GM18868 (cell line): ENCODE results near the gene RGMA.
A peak's percentile ranks its signal among the peaks of the same experiment; 100 is the strongest.
"Not testable (repeated sequence)": the region's sequence is repeated elsewhere in the genome, so short reads cannot be mapped to it uniquely, and the experiment has no call there.

Source experiments
- ATAC-seq: cut with Tn5 transposase; IDR thresholded peaks from one replicate; pipeline ENCODE4 v1.9.1; 2021; ENCODE audit warnings: mild to moderate bottlenecking, moderate library complexity; ENCODE audit not compliant: unreplicated experiment

RGMA gene

DNA sequence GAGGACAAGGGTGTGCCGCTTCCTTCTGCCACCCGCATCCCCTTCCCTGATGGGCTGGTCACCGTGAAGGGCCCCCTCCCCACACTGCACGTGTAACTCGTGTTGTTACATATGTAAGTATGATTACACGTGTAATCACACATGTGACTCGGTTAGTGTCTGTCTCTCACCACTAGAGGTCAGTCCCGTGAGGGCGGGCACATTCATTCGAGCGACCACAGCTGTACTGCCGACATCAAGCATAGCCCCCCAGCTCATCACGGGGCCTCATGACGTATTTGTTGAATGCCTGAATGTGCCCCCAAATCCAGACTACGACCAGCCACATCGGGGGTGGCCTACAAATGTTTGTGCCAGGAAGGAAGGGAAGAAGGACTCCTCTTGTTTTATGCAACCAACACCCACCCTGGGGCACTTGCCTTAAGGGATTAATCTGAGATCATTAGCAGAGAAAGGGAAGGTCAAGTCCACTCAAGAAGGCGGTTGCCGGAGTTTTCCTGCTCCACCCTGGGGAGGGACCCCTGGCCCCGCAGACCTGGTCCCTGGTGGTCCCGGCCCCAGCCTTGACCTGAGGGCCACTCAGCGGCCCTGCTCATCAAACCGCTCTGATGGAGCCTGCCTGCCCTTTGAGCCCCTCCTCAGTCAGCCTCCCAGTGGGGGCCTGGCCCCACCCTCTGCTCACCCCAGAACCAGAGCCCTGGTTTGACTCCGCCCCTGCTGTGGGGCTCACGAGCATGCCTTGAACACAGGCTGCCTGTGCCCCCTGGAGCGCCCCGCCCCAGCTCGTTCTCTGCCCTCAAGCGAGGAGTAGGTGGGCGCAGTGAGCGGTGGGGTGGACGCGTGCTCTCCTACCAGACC, 52.8 kb downstream of the RGMA start:
- ATAC-seq, result peak; percentile 90

DNA sequence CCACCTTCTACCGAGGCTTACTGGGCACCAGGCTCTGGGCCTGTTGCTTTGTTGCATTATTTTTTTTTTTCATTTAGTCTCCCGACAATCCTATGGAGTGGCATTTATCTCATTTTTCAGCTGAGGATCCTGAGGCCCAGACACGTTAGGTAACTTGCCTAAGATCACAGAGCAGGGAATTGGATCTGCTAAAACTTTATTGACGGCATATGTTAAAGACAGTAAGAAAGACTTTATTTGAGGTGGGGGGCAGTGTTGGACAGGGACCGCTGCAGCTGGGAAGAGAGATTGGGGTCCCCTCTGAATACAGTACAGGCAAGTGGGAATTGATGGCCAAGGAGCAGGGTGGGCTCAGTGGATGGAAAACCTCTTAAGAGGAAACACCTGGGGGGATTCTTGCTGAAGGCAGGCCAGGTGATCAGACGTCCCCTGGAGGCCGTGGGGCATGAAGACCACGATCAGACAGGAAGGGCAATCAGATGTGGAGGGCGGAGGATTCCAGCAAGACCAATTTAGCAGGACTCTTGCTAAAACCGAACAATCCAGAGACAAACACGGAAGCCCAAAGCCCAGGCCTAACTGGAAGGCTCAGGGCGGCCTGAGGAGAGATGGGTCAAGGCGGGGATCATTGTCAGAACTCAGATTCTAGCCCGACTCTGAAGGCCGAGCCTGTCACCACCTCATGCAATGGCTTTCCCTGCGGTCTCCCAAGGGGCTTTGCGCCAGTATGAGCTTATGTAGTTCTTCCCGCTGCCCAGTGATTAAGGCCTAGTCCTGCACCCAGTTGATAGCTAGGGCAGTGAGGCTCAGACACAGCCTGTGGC, 53.7 kb downstream of the RGMA start:
- ATAC-seq, result no peak

DNA sequence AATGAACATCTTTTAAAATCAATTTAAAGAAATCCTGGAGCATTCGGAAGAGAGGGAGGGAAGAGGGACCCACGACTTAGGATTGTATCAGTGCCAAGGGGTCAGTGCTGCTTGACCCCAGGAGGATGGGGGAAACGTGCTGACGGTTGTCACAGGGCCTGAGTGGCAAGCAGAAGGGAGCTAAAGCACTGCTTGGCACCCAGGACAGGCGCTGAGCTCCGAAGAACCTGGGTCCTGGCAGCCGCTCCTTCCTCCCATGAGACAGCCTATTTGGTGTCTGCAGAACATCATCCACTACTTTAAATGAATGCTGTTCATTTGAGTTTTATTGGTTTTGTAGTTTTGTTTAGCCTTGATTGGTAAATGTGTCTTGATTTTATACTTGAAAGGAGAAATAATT, 54.5 kb downstream of the RGMA start:
- no peak for ATAC-seq

DNA sequence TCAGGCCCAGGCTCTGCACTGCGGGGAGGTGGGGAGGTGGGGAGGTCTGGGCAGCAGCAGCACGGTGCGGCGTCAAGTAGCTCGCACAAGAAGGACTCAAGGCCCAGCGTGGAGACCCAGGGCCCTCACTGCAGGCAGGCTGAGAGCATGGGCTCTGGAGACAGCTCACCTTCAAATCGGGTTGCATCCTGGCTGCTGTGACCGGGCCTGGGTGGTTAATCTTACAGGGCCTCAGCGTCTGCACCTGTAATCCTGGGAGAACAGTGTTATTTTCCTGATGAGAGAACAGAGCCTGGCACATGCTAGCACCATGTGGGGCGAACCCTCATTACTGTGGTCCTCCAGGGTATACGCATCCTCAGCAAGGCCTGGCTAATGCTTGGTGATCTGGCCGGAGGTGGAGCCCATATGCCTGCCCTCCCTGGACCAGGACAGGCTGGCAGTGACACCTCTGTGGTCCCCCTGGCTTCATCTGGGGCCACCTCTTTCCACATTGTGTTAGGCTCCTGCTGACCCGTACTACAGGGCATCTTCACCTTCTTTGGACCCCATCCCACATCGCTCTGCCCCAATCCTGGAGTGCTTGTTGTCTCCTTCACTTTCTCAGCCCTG, 55.5 kb downstream of the RGMA start:
- ATAC-seq, result no peak

DNA sequence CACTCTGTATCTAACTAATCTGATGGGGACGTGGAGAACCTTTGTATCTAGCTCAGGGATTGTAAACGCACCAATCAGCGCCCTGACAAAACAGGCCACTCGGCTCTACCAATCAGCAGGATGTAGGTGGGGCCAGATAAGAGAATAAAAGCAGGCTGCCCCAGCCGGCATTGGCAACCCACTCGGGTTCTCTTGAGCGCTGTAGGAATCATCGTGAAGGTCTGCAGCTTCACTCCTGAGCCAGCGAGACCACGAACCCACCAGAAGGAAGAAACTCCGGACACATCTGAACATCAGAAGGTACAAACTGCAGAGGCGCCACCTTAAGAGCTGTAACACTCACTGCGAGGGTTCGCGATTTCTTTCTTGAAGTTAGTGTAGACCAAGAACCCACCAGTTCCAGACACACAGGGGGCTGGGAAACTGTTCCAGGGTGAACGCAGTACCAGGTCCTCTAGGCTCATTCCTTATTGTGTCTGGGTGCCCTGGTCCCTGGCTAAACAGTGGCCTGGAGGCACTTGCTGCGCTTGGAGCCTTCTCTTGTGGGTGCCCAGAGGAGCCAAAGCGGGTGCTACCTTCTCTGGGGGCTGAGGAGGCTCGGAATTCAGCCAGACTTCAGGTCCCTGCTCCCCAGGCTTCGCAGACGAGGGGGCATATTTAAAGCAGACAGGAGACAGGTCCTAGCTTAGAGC, 56.4 kb downstream of the RGMA start:
- ATAC-seq, result not testable (repeated sequence)

DNA sequence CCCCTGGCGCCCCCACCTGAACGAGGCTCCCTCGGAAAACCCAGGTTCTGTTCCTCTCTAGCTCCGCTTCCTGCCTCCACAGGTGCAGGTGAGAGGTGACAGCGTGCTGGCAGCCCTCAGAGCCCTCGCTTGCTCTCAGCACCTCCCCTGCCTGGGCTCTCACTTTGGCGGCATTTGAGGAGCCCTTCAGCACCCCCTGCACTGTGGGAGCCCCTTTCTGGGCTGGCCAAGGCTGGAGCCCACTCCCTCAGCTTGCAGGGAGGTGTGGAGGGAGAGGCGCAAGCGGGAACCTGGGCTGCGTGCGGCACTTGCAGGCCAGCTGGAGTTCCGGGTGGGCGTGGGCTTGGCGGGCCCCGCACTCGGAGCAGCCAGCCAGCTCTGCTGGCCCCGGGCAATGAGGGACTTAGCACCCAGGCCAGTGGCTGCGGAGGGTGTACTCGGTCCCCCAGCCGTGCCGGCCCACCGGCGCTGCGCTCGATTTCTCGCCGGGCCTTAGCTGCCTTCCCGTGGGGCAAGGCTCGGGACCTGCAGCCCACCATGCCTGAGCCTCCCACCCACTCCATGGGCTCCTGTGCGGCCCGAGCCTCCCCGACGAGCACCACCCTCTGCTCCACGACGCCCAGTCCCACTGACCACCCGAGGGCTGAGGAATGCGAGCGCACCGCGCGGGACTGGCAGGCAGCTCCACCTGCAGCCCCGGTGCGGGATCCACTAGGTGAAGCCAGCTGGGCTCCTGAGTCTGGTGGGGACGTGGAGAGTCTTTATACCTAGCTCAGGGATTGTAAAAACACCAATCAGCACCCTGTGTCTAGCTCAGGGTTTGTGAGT, 57.2 kb downstream of the RGMA start:
- not testable (repeated sequence) for ATAC-seq

DNA sequence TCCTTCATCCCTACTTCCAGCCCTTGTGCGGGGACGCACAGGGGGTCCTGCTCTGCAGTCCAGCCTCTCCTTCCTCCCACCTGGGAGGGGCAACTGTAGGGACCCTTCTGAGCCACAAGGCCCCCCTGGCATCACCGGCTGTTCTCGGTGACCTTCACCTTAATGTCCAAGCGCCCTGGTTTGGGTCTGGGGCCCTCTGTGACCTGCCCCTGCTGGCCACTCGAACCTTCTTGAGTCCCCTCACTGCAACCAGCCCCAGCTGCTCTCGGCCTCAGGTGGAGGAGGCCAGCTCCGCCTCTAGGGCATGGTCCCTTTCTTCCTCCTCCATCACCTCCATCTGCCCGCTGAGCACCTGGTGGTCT, 57.9 kb downstream of the RGMA start:
- ATAC-seq, result no peak

DNA sequence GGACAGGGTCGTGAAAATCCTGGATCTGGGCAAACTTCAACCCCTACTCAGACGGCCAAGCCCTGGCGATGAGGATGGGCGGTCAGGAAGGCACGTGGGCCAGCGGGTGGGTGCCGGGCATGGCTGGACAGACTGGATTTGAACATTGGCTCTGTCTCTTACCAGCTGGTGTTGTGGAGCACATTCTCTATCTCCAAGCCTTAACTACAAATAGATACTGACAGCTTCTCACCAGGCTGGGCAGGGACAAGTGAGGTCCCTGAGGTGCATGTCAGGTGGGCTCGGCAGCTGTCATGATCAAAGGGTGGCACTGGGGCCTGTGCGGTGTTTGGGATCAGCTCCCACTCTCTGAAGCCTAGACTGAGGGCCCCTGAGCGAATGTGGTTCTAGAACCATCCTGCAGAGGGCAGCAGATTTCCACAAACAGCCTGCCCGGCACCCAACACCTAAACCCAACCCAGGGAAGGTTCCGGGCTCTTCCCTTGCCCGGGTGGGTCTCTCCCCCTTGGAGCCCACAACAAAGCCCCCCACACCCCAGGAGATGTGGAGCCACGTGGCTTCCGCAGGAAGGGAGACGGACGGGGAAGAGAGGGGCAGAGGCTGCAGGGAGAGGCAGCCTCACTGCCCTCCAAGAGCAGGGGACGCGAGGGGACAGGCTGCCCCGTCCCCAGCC, 58.4 kb downstream of the RGMA start:
- ATAC-seq, result peak; percentile 88

DNA sequence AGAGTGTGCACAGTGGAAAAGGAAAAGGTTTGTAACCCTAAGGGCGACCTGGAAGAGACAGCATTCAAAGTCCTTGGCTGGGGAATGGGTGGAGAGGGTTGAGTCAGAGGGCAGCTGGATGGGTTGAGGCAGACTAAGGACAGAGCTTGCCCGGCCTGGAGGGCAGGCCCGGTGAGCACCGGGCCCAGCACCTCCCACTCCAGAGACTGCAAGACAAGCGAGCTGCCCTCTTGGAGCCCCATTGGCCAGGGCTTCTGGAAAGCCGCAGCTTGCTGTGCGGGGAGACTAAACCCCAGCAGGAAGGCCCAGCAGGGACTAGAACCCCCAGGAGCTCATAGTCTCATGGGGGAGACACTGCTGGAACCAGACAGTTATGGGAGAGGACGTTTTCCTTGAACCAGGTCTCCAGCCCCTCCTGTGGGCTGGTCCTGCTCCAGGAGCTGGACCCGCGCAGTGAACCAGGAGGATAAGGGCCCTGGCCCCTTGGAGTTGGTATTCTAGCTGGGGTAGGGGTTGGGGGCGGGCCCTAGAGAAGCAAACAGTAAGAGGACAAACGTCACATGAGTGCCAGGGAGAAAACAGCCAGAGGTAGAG, 59.1 kb downstream of the RGMA start:
- ATAC-seq, result no peak

DNA sequence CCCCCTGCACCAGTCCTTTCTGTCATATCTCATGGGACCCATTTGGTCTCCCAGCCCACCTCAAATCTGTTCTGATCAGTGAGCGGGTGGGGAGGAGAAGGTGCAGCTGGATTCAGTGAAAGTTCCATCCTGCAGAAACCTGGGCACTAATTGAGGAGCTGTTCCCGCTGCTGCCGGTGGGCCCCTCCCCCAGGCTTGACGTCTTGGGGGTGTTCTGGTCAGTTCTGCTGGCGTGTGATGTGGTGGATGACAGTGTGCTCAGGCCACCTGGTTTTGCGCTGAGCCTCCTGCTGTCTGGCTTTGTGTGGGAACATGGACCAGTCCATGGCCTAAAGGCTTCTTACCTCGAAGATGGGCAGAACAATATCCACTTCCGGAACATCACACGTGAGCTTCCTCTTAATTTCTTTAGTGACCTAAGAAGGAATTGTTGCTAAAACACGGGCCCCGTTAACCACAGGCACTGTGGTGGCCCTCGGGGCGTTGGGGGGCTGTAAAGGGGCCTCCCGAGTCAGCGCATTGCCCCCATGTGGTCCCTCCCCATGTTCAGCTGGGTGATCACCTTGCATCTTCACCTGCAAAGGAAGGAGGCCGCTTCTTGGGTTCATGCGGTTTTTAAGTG, 59.7 kb downstream of the RGMA start:
- ATAC-seq, result no peak

DNA sequence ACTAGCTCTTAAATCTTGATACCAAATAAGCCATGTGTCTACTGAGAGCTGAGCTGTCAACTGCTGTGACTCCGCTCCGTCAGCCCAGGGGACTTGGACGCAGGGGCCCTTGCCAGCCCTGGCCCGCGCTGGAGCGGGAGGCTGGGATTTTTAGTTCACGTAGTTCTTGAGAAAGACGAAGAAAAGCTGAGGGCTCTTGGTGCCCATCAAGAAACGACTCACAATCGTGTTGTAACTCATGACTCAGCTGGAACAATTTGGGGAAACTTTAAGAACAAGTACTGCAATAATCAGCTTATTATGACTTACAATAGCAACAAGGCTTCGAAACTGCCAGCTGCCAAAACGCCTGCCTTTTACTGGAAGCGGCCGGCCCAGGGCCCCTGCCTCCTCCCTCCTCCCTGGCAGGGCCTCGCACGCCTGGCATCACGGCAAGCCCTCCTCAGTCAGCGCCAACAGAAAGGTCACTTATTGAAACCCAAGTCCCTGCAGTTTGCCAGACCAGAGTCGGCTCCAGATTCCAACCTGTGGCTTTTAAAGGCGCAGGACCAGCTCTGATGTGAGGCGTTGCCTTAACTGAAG, 60.3 kb downstream of the RGMA start:
- ATAC-seq, result no peak

DNA sequence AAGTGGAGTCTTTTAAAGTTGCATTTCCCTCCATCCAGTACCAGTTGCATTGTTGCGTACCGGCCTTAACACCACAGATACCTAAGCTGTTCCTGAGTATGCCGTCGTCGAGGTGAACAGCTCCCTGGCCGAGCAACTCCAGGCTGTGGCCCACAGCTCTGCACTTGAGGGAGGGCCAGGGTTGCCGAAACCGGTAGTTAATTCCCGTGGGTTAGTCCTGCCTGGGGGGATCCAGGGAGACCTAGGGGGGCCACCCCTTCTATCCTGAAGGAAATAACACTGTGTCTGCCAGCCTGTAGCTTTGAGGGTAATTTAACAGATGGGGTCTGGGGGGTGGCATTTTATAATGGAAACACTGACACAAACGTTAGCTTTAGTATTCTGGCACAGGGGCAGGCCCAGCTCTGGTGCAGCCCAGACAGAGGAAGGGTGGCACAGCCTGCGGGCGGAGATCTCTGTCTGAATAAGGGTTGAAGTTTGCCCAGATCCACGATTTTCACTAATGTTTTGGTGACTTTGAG, 60.8 kb downstream of the RGMA start:
- no peak for ATAC-seq

DNA sequence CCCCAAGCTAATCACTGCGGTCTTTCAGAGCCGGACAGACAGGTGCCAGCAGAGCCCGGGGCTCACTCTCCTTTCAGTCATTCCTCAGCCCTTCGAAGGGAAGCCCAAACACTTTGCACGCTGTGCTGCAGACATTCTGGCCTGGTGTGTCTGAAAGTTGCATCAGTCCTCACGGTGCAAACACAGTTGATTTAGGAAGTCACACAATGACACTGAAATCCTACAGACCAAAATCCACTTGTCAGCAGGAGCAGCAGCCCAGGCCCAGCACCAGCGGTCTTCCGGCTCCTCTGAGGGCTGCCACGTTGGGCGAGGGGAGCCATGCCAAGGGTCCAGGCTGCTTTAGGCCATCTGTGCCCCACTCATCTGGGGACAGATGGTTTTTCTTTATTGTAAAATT, 61.6 kb downstream of the RGMA start:
- ATAC-seq, result no peak

DNA sequence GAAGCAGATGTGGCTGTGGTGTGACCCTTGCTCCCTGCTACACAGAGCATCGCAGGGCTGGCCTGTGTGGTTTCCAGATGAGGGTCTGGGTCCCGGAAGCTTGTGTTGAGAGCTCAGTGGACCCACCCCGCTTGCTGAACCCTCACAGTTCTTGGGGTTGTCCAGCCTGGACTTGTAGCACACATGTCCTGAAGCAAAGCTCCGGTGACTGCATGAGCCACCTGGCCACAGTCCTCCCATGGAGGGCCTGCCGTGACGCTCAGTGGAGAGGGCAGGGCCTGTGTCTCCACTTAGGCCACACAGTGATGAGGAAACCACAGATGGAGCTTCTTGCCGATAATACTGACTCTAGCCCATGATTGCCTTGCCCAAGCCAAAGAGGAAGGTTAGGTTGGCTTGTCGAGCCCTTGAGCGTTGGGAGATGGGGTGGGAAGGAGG, 62.6 kb downstream of the RGMA start:
- ATAC-seq, result no peak

DNA sequence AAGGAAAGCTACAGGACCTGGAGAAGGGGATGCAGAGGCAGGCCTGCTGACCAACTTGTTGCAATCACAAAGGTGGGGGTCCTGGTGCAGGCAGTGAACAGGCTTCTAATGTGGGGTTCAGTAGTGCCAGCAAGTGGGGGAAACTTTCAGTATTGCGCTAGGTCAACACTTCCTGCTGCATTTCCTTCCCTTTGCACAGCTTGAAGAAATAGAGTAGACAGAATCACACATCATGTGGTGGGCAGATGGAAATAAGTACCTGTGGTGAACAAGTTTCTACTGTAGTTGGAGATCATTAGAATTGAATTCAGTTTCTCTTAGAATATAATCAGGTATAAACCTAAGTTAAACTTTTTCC, 63.4 kb downstream of the RGMA start:
- no peak for ATAC-seq

DNA sequence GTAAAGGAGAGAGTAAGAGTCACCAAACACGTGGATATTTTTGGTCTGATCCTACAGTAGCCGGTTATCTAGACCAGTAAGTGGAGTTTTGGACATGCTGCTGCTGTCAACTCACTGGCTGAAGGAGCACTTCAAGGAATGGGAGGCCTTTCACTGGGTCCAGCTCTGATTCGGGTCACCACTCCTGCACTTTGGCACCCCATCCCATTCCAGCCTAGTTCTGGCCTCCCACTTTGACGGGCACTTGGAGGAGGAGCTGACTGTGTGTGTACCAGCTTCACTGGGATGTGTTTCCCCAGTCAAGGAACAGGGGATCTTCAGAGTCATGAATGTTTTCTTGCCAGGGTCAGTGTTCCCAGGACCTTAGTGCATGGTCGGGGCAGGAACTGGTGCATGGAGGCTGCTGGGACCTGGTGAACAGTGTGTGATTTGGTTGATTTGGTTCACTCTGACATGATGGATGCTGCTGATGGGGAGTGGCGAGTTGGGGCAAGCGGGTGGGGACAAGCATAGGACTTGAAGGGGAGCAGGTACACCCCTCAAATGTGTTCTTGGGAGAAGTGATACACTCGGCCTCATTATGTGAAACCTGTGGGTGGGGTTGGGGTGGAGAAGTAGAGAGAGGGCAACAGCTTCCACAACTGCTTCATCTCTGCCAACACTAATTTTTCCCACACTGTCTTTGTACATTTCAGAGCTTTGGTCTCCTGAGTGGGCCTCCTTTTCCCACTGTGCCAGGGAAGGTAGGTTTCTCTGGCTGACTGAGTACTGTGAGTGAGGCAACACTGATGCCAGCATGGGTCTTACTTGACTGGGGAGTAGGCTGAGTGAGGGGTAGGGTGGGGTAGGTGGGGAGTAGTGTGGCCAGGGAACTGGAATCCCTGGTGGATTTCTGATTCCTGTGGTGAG, 64.0 kb downstream of the RGMA start:
- ATAC-seq, result no peak

DNA sequence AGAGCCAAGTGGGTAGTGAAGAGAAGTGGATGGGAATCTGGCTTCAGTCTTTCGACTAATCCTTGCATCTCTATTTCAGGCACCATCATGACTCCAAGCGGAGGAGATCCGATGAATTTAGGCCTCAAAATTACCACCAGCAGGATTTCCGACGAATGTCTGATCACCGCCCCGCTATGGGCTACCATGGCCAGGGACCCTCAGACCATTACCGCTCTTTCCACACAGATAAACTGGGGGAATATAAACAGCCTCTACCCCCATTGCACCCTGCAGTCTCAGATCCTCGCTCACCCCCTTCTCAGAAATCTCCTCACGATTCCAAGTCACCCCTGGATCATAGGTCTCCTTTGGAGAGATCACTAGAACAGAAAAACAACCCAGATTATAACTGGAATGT, 64.7 kb downstream of the RGMA start:
- ATAC-seq, result no peak
